ENCODE measurements around the gene BOD1L1.

- TF ChIP-seq CTCF (IDR thresholded peaks at IDR 0.05): peak; percentile 26 to 81 (median 76)
- TF ChIP-seq POLR2A (IDR thresholded peaks at IDR 0.05): no peak
These were observed 26.8 kb upstream of the BOD1L1 start for GRCh38 chr4:13654162-13654797.

All from Peyer's patch (tissue), 4 donors.